HepG2 (cell line): ENCODE results near the gene COA7. TPM values are rescaled to one million over a fixed set of nuclear protein-coding genes. Genes with fewer than 3 reads are reported as not detected.
A peak's percentile ranks its signal among the peaks of the same experiment; 100 is the strongest.

Source experiments
- ATF7-NPFF ChIP-seq: sonication (generic); formaldehyde crosslinking; IDR thresholded peaks from 2 replicates; pipeline ENCODE4 v1.8.1; 2023; ENCODE audit warnings: mild to moderate bottlenecking, low read depth, missing genetic modification reagents, moderate library complexity
- CHCHD3 ChIP-seq: sonication (generic); formaldehyde crosslinking; IDR thresholded peaks from 2 replicates; pipeline ENCODE4 v1.8.0; 2022; ENCODE audit warnings: mild to moderate bottlenecking, missing genetic modification reagents, moderate library complexity
- CREB3 ChIP-seq: sonication (generic); formaldehyde crosslinking; IDR thresholded peaks from 2 replicates; pipeline ENCODE4 v1.5.0; 2020; ENCODE audit warnings: missing genetic modification reagents
- HNRNPK ChIP-seq: fragments of 200-400 bp; formaldehyde crosslinking; IDR thresholded peaks from 2 replicates; pipeline ENCODE4 v1.6.1; 2018; ENCODE audit warnings: low read length, low read depth, moderate library complexity, mild to moderate bottlenecking; ENCODE audit not compliant: poor library complexity, severe bottlenecking
- JARID2 ChIP-seq: sonication (generic); formaldehyde crosslinking; IDR thresholded peaks from 2 replicates; pipeline ENCODE4 v1.8.1; 2023; ENCODE audit warnings: missing genetic modification reagents, inconsistent platforms; ENCODE audit not compliant: insufficient replicate concordance
- MAZ ChIP-seq, 2 experiments: sonication (generic) in 1 of 2; formaldehyde crosslinking in 1 of 2; IDR thresholded peaks; 2 replicates each; pipeline versions ENCODE4 v1.5.0 to v1.6.1; 2012 to 2020; ENCODE audit warnings: low read depth in 2 of 2, mild to moderate bottlenecking in 2 of 2, borderline replicate concordance in 1 of 2, improper control_type of control experiment in 1 of 2, low read length in 1 of 2, missing genetic modification reagents in 1 of 2, moderate library complexity in 1 of 2
- MTA1 ChIP-seq: sonication (generic); formaldehyde crosslinking; IDR thresholded peaks from 2 replicates; pipeline ENCODE4 v1.4.0; 2020; ENCODE audit warnings: missing genetic modification reagents, mild to moderate bottlenecking, borderline replicate concordance
- NFIB ChIP-seq: sonication (generic); formaldehyde crosslinking; IDR thresholded peaks from 2 replicates; pipeline ENCODE4 v1.9.0; 2021; ENCODE audit warnings: missing genetic modification reagents, mild to moderate bottlenecking, borderline replicate concordance
- POLR2A ChIP-seq, 2 experiments: IDR thresholded peaks; 2 replicates each; pipeline ENCODE4 v1.6.1; 2011; ENCODE audit warnings: low read depth in 2 of 2, low read length in 2 of 2, mild to moderate bottlenecking in 1 of 2, moderate library complexity in 1 of 2; ENCODE audit not compliant: insufficient read depth in 1 of 2
- PREB ChIP-seq: sonication (generic); formaldehyde crosslinking; IDR thresholded peaks from 2 replicates; pipeline ENCODE4 v1.4.0; 2020; ENCODE audit warnings: missing genetic modification reagents
- TCF12 ChIP-seq, 2 experiments: fragments of 450-650 bp in 1 of 2; sonication (generic) in 1 of 2; formaldehyde crosslinking in 1 of 2; IDR thresholded peaks; 2 replicates each; pipeline versions ENCODE4 v1.6.1 to v1.8.0; 2017 to 2022; ENCODE audit warnings: antibody characterized with exemption in 1 of 2, mild to moderate bottlenecking in 1 of 2, missing genetic modification reagents in 1 of 2, moderate library complexity in 1 of 2
- ZBTB34 ChIP-seq: sonication (generic); formaldehyde crosslinking; IDR thresholded peaks from 2 replicates; pipeline ENCODE4 v1.8.0; 2022; ENCODE audit warnings: mild to moderate bottlenecking, missing genetic modification reagents
- ZBTB38 ChIP-seq: sonication (generic); formaldehyde crosslinking; IDR thresholded peaks from 2 replicates; pipeline ENCODE4 v1.5.1; 2020; ENCODE audit warnings: mild to moderate bottlenecking, missing genetic modification reagents
- ZFP91 ChIP-seq: sonication (generic); formaldehyde crosslinking; IDR thresholded peaks from 2 replicates; pipeline ENCODE4 v1.9.0; 2022; ENCODE audit warnings: missing genetic modification reagents, mild to moderate bottlenecking, borderline replicate concordance
- ZNF121 ChIP-seq: sonication (generic); formaldehyde crosslinking; IDR thresholded peaks from 2 replicates; pipeline ENCODE4 v1.5.0; 2020; ENCODE audit warnings: mild to moderate bottlenecking, missing genetic modification reagents
- ZNF441 ChIP-seq: sonication (generic); formaldehyde crosslinking; IDR thresholded peaks from 2 replicates; pipeline ENCODE4 v1.7.0; 2021; ENCODE audit warnings: missing genetic modification reagents, borderline replicate concordance
- ZNF446 ChIP-seq: sonication (generic); formaldehyde crosslinking; IDR thresholded peaks from 2 replicates; pipeline ENCODE4 v1.5.0; 2020; ENCODE audit warnings: mild to moderate bottlenecking, missing genetic modification reagents
- ZNF543 ChIP-seq: sonication (generic); formaldehyde crosslinking; IDR thresholded peaks from 2 replicates; pipeline ENCODE4 v1.4.0; 2020; ENCODE audit warnings: mild to moderate bottlenecking, missing genetic modification reagents
- ZNF549 ChIP-seq: sonication (generic); formaldehyde crosslinking; IDR thresholded peaks from 2 replicates; pipeline ENCODE4 v1.5.0; 2020; ENCODE audit warnings: missing genetic modification reagents
- ZNF564 ChIP-seq: sonication (generic); formaldehyde crosslinking; IDR thresholded peaks from 2 replicates; pipeline ENCODE4 v1.8.1; 2023; ENCODE audit warnings: mild to moderate bottlenecking, missing genetic modification reagents
- ZNF740 ChIP-seq: sonication (generic); formaldehyde crosslinking; IDR thresholded peaks from 2 replicates; pipeline ENCODE4 v1.4.0; 2020; ENCODE audit warnings: missing genetic modification reagents
- ZNF777 ChIP-seq: sonication (generic); formaldehyde crosslinking; IDR thresholded peaks from 2 replicates; pipeline ENCODE4 v1.4.0; 2020; ENCODE audit warnings: missing genetic modification reagents
- polyA plus RNA-seq, 8 experiments: library from polyadenylated mRNA; depleted of rRNA in 3 of 8; stranded (reverse) in 7 of 8; unstranded in 1 of 8; fragments of >200 nt; fragmentation: Illumina TruSeq in 4 of 8; extraction: Trizol in 4 of 8; gene quantifications; 2 replicates each; pipeline versions ENCODE4 v1.2.1 to v1.2.3, GENCODE V29; 2011 to 2016; ENCODE audit warnings: low read depth in 4 of 8, missing spikeins in 1 of 8, mixed read lengths in 1 of 8; ENCODE audit not compliant: insufficient read depth in 1 of 8
- total RNA-seq, 5 experiments: library from RNA; depleted of rRNA; stranded (reverse); fragments of >200 nt; fragmentation: Illumina TruSeq; extraction: Trizol; gene quantifications; 2 replicates each; pipeline ENCODE4 v1.2.3, GENCODE V29; 2016; ENCODE audit warnings: low read depth in 1 of 5

The COA7 gene
- total and polyA plus RNA-seq, 2 of the 13 experiments (the other 11 are each of a cell fraction or from before 2014, with no cell fraction given) = 12.3 to 30.4 TPM

GRCh38 chr1:52726265-52727113 is 28.3 kb upstream of the COA7 start, which contains the start of gene ZYG11B (continued):
- no peak for TF ChIP-seq JARID2
- TF ChIP-seq ZNF549 (CRISPR knock-in tag) = no peak
- peak; percentile 67 for TF ChIP-seq HNRNPK
- no peak for TF ChIP-seq ZBTB34 (CRISPR knock-in tag)
- TF ChIP-seq POLR2A (IDR thresholded peaks at IDR 0.05; ENCODE audit: insufficient read depth in 1 of 2, low read depth in 2 of 2, low read length in 2 of 2) = peak; percentile 49 to 77; a peak in 3 of 4 replicates
- TF ChIP-seq ZNF740 (CRISPR knock-in tag) = peak; percentile 41; the same call in 1 of the 2 replicates
- TF ChIP-seq ZNF543 (CRISPR knock-in tag) = 0 out of 2 replicates have a peak, but pooled peaks have one; percentile 56
- TF ChIP-seq ZNF777 (CRISPR knock-in tag) = peak; percentile 54; the same call in 1 of the 2 replicates
- TF ChIP-seq ZNF121 (CRISPR knock-in tag) = 0 out of 2 replicates have a peak, but pooled peaks have one; percentile 15
- TF ChIP-seq ZFP91 (CRISPR knock-in tag) = peak; percentile 99; the same call in 1 of the 2 replicates
- no peak for TF ChIP-seq ZNF441
- peak; percentile 77; the same call in 1 of the 2 replicates for TF ChIP-seq ZNF446 (CRISPR knock-in tag)
- no peak for TF ChIP-seq PREB
- TF ChIP-seq ZBTB38 (CRISPR knock-in tag) = peak; percentile 53; the same call in 1 of the 2 replicates
- TF ChIP-seq ZNF564 (CRISPR knock-in tag) = 0 out of 2 replicates have a peak, but pooled peaks have one; percentile 32
- TF ChIP-seq MAZ (IDR thresholded peaks at IDR 0.05; ENCODE audit: borderline replicate concordance, low read depth, low read length) = 0 out of 2 replicates have a peak, but pooled peaks have one; percentile 27
- TF ChIP-seq MAZ (CRISPR knock-in tag; IDR thresholded peaks at IDR 0.05; ENCODE audit: low read depth) = no peak
- no peak; the same call in none of the 2 replicates for TF ChIP-seq ATF7-NPFF
- TF ChIP-seq CHCHD3 (CRISPR knock-in tag) = no peak
- peak; percentile 78; the same call in 1 of the 2 replicates for TF ChIP-seq CREB3 (CRISPR knock-in tag)
- TF ChIP-seq MTA1 (CRISPR knock-in tag) = peak; percentile 70; the same call in 1 of the 2 replicates
- no peak for TF ChIP-seq NFIB (CRISPR knock-in tag)
- no peak for TF ChIP-seq TCF12 (IDR thresholded peaks at IDR 0.05)
- 0 out of 2 replicates have a peak, but pooled peaks have one; percentile 66 for TF ChIP-seq TCF12 (CRISPR knock-in tag; IDR thresholded peaks at IDR 0.05)
